CD14-positive monocyte (primary cell): ENCODE results near the gene NUP54. TPM values are rescaled to one million over a fixed set of nuclear protein-coding genes. Genes with fewer than 3 reads are reported as not detected.

Experiments used
- DNase-seq, 3 donors: peaks; one replicate each; pipeline ENCODE4 v3.0.0-alpha.2; 2011 to 2022
- H2AFZ ChIP-seq: 2 replicates; pipeline ENCODE4 v1.6.0; 2012; ENCODE audit warnings: mild to moderate bottlenecking, low read depth, low read length, inconsistent platforms; ENCODE audit not compliant: insufficient read depth, poor library complexity, severe bottlenecking
- H3K27ac ChIP-seq, 2 donors: 1 replicate in 1 of 2; 2 replicates in 1 of 2; pipeline ENCODE4 v1.5.1; 2012 to 2013; ENCODE audit warnings: low read length in 2 of 2, control low read depth in 1 of 2, inconsistent platforms in 1 of 2, low read depth in 1 of 2, mild to moderate bottlenecking in 1 of 2
- H3K27me3 ChIP-seq, 2 donors: one replicate each; pipeline versions ENCODE4 v1.6.0 to v1.6.1; 2011 to 2013; ENCODE audit warnings: low read length in 2 of 2; ENCODE audit not compliant: control insufficient read depth in 2 of 2, insufficient read depth in 2 of 2
- H3K36me3 ChIP-seq, 2 donors: replicated peaks in 1 of 2; 1 replicate in 1 of 2; 2 replicates in 1 of 2; pipeline versions ENCODE4 v1.5.1 to v1.6.1; 2012 to 2013; ENCODE audit warnings: low read length in 2 of 2, control low read depth in 1 of 2, inconsistent platforms in 1 of 2, mild to moderate bottlenecking in 1 of 2; ENCODE audit not compliant: insufficient read depth in 2 of 2, control insufficient read depth in 1 of 2
- H3K4me1 ChIP-seq, 2 donors: 1 replicate in 1 of 2; 2 replicates in 1 of 2; pipeline versions ENCODE4 v1.5.1 to v1.6.1; 2012 to 2013; ENCODE audit warnings: low read length in 2 of 2, control low read depth in 1 of 2, inconsistent platforms in 1 of 2, mild to moderate bottlenecking in 1 of 2, moderate library complexity in 1 of 2; ENCODE audit not compliant: insufficient read depth in 2 of 2, control insufficient read depth in 1 of 2
- H3K4me2 ChIP-seq: replicated peaks from 2 replicates; pipeline ENCODE3; 2012; ENCODE audit warnings: low read length, moderate library complexity, mild to moderate bottlenecking; ENCODE audit not compliant: poor library complexity, severe bottlenecking; ENCODE audit errors: extremely low read depth
- H3K4me3 ChIP-seq, 3 experiments: fragments of 200-600 bp in 1 of 3; sonication (generic) in 1 of 3; replicated peaks in 1 of 3; 1 replicate in 2 of 3; 2 replicates in 1 of 3; pipeline ENCODE4 v1.5.1; 2011 to 2013; ENCODE audit warnings: low read length in 3 of 3, mild to moderate bottlenecking in 3 of 3, control low read depth in 2 of 3, low read depth in 2 of 3, inconsistent platforms in 1 of 3, moderate library complexity in 1 of 3
- H3K79me2 ChIP-seq: 2 replicates; pipeline ENCODE4 v1.6.0; 2012; ENCODE audit warnings: mild to moderate bottlenecking, control low read depth, inconsistent platforms, low read length, moderate library complexity; ENCODE audit not compliant: insufficient read depth
- H3K9ac ChIP-seq: 2 replicates; pipeline ENCODE4 v1.6.0; 2017; ENCODE audit warnings: low read length, mild to moderate bottlenecking; ENCODE audit not compliant: insufficient read depth, poor library complexity, severe bottlenecking
- H3K9me3 ChIP-seq, 2 donors: replicated peaks in 1 of 2; 1 replicate in 1 of 2; 2 replicates in 1 of 2; pipeline versions ENCODE4 v1.5.1 to v1.6.1; 2012 to 2013; ENCODE audit warnings: low read length in 2 of 2, control low read depth in 1 of 2; ENCODE audit not compliant: control insufficient read depth in 1 of 2, insufficient read depth in 1 of 2
- H4K20me1 ChIP-seq: 2 replicates; pipeline ENCODE4 v1.6.0; 2012; ENCODE audit warnings: mild to moderate bottlenecking, low read length, control low read depth, moderate library complexity; ENCODE audit not compliant: insufficient read depth
- H3K27ac Mint-ChIP-seq, 7 donors: one replicate each; pipeline ENCODE4 v1.8.0; 2020; ENCODE audit warnings: mild to moderate bottlenecking in 7 of 7, mixed read lengths in 7 of 7, moderate library complexity in 6 of 7, inconsistent platforms in 2 of 7
- H3K27me3 Mint-ChIP-seq, 3 donors: one replicate each; pipeline ENCODE4 v1.8.0; 2021 to 2022; ENCODE audit warnings: low read depth in 3 of 3, mild to moderate bottlenecking in 3 of 3, mixed read lengths in 3 of 3, moderate library complexity in 3 of 3, inconsistent platforms in 1 of 3
- H3K36me3 Mint-ChIP-seq, 2 donors: one replicate each; pipeline ENCODE4 v1.8.0; 2020; ENCODE audit warnings: mixed read lengths in 2 of 2, inconsistent platforms in 1 of 2, mild to moderate bottlenecking in 1 of 2
- H3K4me1 Mint-ChIP-seq: one replicate; pipeline ENCODE4 v1.8.0; 2020; ENCODE audit warnings: mild to moderate bottlenecking, mixed read lengths
- H3K4me3 Mint-ChIP-seq, 2 donors: one replicate each; pipeline ENCODE4 v1.8.0; 2020; ENCODE audit warnings: mild to moderate bottlenecking in 2 of 2, mixed read lengths in 2 of 2, moderate library complexity in 1 of 2
- H3K9me3 Mint-ChIP-seq, 7 donors: one replicate each; pipeline ENCODE4 v1.8.0; 2020 to 2022; ENCODE audit warnings: mixed read lengths in 7 of 7, mild to moderate bottlenecking in 6 of 7, moderate library complexity in 6 of 7, inconsistent platforms in 2 of 7
- WGBS: methylation state at CpG from one replicate; pipeline ENCODE4 v1.1.5; 2013; ENCODE audit warnings: missing lambda C conversion rate; ENCODE audit not compliant: insufficient coverage; 5-methylcytosine and 5-hydroxymethylcytosine counted together
- intact Hi-C, 2 donors: fragments of 100-400 bp; cut with micrococcal nuclease; formaldehyde crosslinking; loops; one replicate each; pipeline versions ENCODE4 v1.15.0 to v1.15.1; 2023
- polyA plus RNA-seq, 3 donors: library from polyadenylated mRNA; depleted of rRNA in 1 of 3; unstranded in 2 of 3; stranded (reverse) in 1 of 3; fragments of 300-500 nt in 2 of 3; fragments of >200 nt in 1 of 3; fragmentation: Illumina TruSeq in 2 of 3; gene quantifications; 1 replicate in 2 of 3; 2 replicates in 1 of 3; pipeline ENCODE4 v1.2.3, GENCODE V29; 2012 to 2021
- TF ChIP-seq, protein P1 (sequence below): fragments of 200-600 bp; IDR thresholded peaks from one replicate; pipeline ENCODE4 v1.8.0; 2022; ENCODE audit warnings: antibody characterized with exemption, mild to moderate bottlenecking

Gene NUP54
- polyA plus RNA-seq, 3 donors = 15.0 to 25.0 (median 16.2) TPM

GRCh38 chr4:76196376-76196775, 48.2 kb upstream of the NUP54 start:
- no peak overlapping the region for H3K4me3 Mint-ChIP-seq
- no peak for DNase-seq
- Histone ChIP-seq H3K27me3 (no peaks in the 10 kb centered on the region), H3K9ac (no peak overlapping the region), H3K36me3 (peaks cover 24 to 44% of the 10 kb centered on the region in 2 donors), H3K4me3 (no peak overlapping the region), H3K79me2 (peaks cover 67% of the 10 kb centered on the region), H3K4me1 (peaks cover 58 to 71% of the 10 kb centered on the region in 2 donors), H3K27ac (peak overlapping the region in 1 of 2 donors; percentile 3), H3K4me2 (no peak overlapping the region), H3K9me3 (no peaks in the 10 kb centered on the region), H2AFZ (no peak overlapping the region), H4K20me1 (peaks cover 99% of the 10 kb centered on the region)
- TF ChIP-seq, protein P1, sequence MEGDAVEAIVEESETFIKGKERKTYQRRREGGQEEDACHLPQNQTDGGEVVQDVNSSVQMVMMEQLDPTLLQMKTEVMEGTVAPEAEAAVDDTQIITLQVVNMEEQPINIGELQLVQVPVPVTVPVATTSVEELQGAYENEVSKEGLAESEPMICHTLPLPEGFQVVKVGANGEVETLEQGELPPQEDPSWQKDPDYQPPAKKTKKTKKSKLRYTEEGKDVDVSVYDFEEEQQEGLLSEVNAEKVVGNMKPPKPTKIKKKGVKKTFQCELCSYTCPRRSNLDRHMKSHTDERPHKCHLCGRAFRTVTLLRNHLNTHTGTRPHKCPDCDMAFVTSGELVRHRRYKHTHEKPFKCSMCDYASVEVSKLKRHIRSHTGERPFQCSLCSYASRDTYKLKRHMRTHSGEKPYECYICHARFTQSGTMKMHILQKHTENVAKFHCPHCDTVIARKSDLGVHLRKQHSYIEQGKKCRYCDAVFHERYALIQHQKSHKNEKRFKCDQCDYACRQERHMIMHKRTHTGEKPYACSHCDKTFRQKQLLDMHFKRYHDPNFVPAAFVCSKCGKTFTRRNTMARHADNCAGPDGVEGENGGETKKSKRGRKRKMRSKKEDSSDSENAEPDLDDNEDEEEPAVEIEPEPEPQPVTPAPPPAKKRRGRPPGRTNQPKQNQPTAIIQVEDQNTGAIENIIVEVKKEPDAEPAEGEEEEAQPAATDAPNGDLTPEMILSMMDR = no peak
- no peaks in the 10 kb centered on the region for H3K27me3 Mint-ChIP-seq
- H3K9me3 Mint-ChIP-seq = peaks cover 0 to 3% (median 0%) of the 10 kb centered on the region in 7 donors
- H3K36me3 Mint-ChIP-seq = peaks cover 41 to 44% of the 10 kb centered on the region in 2 donors
- peak overlapping the region in 3 of 7 donors; percentile 44 to 73 (median 69) for H3K27ac Mint-ChIP-seq
- intact Hi-C loops = no loop called here
- WGBS = 86% methylated on average over 1 of the region's 2 CpGs
- H3K4me1 Mint-ChIP-seq = peaks cover 76% of the 10 kb centered on the region

DNA sequence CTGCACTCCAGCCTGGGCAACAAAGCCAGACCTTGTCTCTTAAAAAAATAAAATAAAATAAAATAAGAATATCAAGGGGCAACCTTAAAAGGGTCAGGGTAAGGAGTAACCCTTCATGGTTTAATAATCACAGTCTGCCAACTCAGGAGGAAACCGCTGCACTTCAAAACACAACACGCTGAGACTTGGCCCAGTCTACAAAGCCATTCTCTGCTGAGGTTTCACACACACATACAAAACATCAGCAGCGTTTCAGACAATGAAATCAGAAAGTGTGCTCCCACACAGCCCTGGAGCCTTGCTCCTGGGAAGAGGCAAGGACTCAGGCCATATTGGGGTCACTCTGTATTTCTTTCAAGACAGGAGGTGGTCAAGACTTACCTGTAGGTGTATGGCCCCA, 47.1 kb upstream of the NUP54 start:
- Mint-ChIP-seq H3K9me3 (peaks cover 0 to 3% (median 0%) of the 10 kb centered on the region in 7 donors), H3K4me1 (peaks cover 66% of the 10 kb centered on the region), H3K27ac (peak overlapping the region in 6 of 7 donors; percentile 48 to 89 (median 72)), H3K4me3 (no peak overlapping the region), H3K27me3 (no peaks in the 10 kb centered on the region), H3K36me3 (peaks cover 46 to 50% of the 10 kb centered on the region in 2 donors)
- peaks cover 58% of the 10 kb centered on the region for H3K79me2 ChIP-seq
- no peak overlapping the region for H3K4me3 ChIP-seq
- H3K9ac ChIP-seq = no peak overlapping the region
- intact Hi-C loops = no loop called here
- TF ChIP-seq, protein P1 = no peak
- H3K4me1 ChIP-seq = peaks cover 50 to 62% of the 10 kb centered on the region in 2 donors
- peaks cover 29 to 52% of the 10 kb centered on the region in 2 donors for H3K36me3 ChIP-seq
- no peaks in the 10 kb centered on the region for H3K27me3 ChIP-seq
- H3K27ac ChIP-seq = peak overlapping the region in 1 of 2 donors; percentile 76
- H2AFZ ChIP-seq = no peak overlapping the region
- 97% methylated on average over 3 of the region's 3 CpGs for WGBS
- no peak for DNase-seq
- H3K4me2 ChIP-seq = no peak overlapping the region
- H3K9me3 ChIP-seq = no peaks in the 10 kb centered on the region
- H4K20me1 ChIP-seq = peaks cover 94% of the 10 kb centered on the region
